Measurements from ENCODE around the gene NOXO1.
A peak's percentile ranks its signal among the peaks of the same experiment; 100 is the strongest.
"Not testable (repeated sequence)": the region's sequence is repeated elsewhere in the genome, so short reads cannot be mapped to it uniquely, and the experiment has no call there.

NOXO1 gene, protein sequence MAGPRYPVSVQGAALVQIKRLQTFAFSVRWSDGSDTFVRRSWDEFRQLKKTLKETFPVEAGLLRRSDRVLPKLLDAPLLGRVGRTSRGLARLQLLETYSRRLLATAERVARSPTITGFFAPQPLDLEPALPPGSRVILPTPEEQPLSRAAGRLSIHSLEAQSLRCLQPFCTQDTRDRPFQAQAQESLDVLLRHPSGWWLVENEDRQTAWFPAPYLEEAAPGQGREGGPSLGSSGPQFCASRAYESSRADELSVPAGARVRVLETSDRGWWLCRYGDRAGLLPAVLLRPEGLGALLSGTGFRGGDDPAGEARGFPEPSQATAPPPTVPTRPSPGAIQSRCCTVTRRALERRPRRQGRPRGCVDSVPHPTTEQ

GRCh38 chr16:1981398-1981836, at the start of gene NOXO1:
Gene NOXO1, minus strand, starts transcription at chr16:1981469. Its CDS starts 290 bp downstream, at chr16:1981179.
- DNase-seq = no peak

GRCh38 chr16:2030036-2030435, 48.8 kb upstream of the NOXO1 start:
- DNase-seq = no peak

- no peak for DNase-seq
Measured at GRCh38 chr16:2029350-2029749, 48.1 kb upstream of the NOXO1 start.

DNA sequence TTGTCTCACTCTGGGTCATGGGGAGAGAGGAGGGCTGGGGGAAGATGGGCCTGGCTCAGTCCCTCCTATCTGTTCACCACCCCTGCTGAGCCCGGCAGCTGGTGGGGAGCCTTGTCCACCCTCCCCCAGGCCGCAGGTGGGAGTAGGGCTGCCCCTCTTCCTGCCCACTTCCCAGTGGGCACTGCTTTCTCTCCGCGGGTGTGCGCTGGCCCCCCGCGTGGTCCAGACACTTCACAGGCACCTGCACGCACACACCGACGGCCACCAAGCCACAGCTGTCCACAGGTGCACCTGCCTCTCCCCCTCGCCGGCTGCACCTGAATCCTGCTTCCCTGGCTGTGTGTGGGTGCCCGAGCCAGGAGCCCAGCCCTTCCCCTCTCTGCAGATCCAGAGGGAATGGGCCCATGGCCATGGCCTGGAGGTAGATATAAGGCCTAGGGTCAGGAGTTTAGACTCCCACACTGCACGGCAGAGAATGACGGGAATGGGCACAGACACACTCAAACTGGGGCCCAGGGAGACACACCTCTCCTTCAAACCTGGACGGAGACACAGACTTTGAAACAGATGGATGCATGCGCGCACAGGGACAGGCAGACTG, 47.5 kb upstream of the NOXO1 start:
- no peak for DNase-seq

DNA sequence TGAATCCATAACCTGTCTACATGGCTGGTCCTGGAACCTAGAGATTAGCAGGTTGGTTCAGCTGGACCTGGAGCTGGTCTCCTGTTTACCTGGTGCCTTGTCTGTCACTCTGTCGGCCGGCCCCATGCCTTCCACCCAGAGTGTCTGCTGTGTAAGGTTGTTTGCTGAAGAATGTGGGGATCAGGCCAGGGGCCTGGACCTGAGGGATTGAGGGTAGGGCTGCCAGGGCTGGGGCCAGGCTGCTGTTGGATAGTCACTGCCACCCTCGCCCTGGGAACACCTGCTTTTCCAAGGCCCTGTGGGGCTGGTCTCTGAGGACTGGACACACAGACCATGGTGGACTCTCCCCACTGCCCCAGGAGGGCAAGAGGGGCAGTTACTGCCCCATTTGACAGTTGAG, 46.9 kb upstream of the NOXO1 start:
- no peak for DNase-seq

DNA sequence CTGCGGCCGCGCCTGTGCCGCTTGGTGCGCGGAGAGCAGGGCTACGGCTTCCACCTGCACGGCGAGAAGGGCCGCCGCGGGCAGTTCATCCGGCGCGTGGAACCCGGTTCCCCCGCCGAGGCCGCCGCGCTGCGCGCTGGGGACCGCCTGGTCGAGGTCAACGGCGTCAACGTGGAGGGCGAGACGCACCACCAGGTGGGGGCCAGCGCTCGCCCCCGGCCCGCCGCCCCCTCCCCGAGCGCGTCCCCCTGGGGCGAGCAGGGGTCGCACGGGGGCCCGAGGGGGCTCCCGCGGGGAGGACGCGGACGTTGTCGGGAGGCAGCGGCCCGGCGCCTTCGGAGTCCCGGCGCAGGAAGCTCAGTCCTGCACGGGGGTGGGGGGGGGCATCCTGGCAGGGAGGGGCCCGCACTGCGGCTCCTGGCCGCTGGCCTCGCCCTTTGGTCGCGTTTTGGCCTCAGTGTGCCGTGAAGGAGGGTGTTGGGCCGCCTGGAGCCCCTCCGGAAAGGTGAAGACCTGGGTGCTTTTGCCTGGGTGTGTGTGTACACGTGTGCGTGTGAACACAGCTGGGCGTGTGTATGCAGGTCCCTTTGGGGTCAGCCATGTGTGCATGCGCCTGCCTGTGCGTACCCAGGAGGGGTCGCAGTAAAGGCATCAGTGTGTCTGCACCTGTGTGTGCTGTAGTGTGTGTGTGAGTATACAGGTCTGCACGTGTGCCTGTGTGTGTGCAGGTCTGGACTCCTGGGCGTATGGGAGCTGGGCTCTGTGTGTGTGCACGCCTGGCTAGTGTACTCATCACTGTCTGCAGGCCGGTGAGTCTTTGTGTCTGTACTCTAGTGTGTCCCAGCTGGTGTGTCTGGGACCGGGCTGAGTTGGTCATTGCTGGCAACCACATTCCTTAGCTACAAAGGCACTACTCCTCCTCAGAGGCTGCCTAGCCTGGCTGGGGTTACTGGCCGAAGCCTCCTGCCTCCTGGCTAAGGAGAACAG, 46.0 kb upstream of the NOXO1 start:
- no peak for DNase-seq

DNA sequence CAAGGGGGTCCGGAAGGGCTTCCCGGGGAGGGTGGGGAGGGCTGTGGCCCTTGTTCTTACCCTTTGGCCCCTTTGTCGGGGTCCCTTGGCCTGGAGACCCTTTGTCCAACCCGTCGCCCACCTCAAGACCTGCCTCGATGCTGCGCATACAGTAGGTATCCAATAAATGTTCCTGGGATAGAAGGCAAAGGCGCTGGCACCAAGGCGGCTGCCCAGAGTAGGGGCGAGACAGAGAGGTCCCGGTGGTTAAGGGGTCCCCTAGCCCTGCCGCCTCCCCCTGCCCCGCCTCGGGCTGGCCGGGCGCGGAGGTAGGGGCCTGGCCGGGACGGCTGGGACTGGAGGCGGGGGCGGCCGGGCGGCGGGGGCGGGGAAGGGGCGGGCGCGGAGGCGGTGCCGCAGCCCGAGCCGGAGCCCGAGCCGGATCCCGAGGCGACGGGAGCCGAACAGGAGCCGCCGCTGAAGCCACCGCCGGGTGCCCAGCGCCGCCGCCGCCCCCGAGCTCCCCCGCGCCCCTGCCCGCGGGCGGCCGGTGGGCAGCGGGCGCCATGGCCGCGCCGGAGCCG, 45.3 kb upstream of the NOXO1 start, which contains the start of gene NHERF2:
NHERF2 (plus strand) TSS at position 442 of the 563 bp plus-strand sequence; CDS start at position 546, 104 bp downstream.
- no peak for DNase-seq

DNA sequence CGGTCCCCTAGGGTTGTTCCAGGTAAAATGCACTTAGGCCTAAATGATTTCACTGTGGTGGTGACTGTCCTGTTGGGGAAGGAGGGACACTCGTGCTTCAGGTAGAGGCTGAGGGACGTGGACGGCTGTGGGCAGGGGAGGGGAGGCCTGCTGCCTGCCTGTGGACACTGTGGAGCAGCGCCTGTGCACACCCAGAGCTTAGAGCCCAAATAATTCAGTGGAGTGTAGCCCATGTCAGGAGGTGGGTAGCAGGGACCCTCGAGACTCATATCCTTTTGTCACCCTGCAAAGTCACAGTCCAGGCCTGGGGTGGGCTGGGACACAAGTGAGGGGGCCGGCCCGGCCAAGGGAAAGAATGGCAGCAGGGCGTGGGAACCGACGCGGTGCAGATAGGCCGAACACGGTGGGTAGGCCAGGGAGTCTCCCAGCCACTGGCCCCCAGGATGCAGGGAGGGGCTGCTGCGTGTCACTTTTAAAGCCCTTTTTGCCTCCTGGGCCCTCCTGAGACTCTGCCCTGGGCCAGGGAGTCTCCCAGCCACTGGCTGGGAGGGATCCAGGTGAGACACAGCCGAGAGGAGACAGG, 44.7 kb upstream of the NOXO1 start:
- no peak for DNase-seq

GRCh38 chr16:2025251-2025650, 44.0 kb upstream of the NOXO1 start:
- no peak for DNase-seq

DNA sequence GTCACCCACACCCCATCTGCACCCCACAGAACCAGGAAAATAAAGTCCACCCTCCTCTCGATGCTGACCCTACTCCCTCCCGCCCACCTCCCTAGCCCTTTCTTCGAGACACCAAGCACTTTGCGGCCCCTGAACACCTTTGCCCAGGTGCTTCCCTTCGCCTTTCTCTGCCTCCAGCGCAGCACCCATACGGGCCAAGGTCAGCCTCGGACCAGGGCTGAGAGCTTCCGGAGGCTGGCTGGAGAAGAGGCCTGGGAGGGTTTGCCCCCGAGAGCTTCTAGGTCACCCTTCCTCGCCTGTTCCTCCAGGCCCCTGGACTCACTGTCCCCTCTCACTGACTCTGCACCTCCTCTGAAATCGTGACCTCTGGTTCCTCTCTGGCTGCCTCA, 42.8 kb upstream of the NOXO1 start:
- no peak for DNase-seq

DNA sequence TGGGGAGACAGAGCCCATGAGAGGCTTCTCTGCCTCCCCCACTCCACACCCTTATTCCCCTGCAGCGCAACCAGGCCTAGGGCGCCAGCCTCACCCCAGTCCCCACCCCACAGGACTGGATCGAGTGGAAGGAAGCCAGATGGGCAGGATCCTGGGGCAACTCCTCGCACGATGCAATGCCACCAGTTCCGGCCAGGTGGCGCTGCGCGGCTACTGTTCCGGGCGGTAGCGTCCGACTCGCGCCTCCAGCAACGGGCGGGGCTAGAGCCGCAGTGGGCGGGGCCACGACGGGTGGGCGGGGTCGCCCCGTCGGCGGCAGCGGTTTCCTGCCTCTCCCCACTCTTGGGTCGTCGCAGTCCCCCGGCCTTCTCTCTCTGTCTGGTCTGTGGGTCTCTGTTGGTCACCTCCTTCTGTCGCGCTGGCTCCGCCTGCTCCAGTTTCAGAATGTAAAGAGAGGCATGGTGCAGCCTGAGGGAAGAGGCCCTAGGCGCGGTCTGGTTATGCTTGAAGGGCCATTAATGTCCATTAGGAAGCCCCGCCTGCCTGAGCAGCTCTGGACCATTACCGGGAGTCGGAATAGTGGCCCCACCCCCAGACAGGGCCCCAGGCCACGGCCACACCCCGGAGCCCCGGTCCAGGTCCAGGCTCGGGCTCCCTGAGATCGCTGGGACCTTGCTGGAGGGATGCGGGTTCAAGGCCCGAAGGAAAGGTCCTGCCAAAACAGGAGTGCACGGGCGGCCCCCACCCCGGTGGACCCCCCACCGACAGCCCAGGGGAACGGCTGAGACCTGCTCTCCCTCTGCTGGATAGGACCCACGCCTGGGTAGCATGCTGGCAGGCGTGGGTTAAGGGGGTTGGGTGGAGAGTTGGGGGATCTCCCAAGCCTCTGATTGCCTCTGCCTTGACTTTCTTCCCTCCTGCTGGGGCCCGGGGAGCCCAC, 42.1 kb upstream of the NOXO1 start:
- peak; percentile 89 for DNase-seq

DNA sequence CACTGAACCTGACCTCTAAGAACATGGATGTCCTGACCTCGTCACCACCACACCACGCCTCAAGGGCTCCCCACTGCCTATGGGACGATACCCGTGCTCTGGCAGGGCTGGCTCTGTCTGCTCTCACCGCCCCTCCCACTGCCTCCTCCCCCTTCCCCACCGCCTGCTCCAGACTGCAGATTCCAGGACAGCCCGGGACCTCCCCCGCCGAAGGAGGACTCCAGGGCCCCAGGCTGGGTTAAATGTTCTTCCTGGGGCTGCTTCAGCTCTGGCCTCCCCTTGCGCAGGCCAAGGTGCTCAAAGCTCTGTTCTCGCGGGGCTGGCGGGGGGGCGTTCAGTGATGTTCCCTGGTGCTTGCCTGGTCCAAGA, 41.4 kb upstream of the NOXO1 start:
- no peak for DNase-seq

- no peak for DNase-seq
Measured at GRCh38 chr16:2019921-2020831, 38.9 kb upstream of the NOXO1 start.

DNA sequence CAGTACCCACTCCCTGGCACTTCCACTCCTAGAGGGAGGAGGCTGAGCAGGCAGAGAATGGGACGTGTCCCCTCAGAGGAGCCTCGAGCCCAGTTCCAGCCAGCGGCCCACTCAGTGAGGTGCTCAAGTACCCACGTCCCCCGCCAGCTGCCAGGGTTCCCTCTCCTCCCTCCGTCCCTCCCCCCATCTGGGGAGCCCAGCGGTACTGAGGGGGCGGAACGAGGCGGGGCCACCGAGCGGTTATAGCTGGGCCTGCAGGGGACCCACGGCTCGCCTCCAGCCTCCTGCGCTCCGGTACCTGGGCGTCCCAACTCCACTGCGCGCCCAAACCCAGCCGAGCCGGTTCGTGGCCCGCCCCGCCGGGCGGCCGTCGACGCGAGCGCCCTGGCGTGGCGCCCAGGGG, 38.2 kb upstream of the NOXO1 start, which contains the start of gene NPW:
NPW (plus strand) TSS at position 268 of the 403 bp plus-strand sequence.
- DNase-seq = no peak

DNA sequence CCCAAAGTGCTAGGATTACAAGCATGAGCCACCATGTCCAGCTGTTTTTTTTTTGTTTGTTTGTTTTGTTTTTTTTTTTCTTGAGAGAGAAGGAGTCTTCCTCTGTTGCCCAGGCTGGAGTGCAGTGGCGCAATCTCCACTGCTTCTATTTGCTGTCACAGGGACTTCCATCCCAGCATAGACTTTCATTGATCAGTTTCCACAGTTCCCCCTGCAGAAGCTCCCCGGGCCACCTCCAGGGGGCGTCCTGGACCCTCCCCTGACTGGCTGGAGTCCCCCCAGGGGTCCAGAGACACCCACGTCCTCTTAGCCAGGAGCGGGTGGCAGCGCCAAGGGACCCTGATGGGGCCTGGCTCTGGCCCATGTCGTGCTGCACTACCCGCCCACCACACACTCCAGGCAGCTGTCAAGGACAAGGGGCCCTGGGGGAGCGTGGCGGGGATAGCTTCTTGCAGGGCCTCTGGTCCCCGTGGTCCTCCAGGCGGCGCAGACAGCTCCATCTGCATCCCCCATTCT, 35.2 kb upstream of the NOXO1 start:
- DNase-seq = no peak

GRCh38 chr16:2015947-2016208, 34.6 kb upstream of the NOXO1 start:
- DNase-seq = no peak

GRCh38 chr16:2015117-2015946, 34.1 kb upstream of the NOXO1 start:
- no peak for DNase-seq

DNA sequence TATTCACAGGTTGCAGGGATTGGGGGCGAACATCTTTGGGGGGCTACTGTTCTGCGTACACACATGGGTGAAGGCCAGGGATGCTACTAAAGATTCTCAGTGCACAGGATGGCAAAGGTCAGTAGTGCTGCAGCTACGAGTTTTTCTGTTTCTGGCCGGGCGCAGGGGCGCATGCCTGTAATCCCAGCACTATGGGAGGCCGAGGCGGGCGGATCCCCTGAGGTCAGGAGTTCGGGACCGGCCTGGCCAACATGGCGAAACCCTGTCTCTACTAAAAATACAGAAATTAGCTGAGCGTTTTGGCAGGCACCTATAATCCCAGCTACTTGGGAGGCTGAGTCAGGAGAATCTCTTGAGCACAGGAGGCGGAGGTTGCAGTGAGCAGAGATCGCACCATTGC, 32.3 kb upstream of the NOXO1 start:
- no peak for DNase-seq

DNA sequence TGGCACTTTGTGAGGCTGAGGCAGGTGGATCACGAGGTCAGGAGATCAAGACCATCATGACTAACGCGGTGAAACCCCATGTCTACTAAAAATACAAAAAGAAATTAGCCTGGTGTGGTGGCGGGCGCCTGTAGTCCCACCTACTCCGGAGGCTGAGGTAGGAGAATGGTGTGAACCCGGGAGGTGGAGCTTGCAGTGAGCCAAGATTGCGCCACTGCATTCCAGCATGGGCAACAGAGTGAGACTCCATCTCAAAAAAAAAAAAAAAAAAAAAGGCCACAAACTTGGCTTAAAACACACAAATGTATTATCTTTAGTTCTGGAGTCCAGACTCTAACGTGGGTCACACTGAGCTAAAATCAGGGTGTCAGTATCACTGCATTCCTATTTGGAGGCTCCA, 30.5 kb upstream of the NOXO1 start:
- not testable (repeated sequence) for DNase-seq
